OCI-LY1 (cell line): Measurements from ENCODE around the gene KIAA0040.

Experiments used
- H2AFZ ChIP-seq: fragments of 200-600 bp; sonication (generic), shearing (Covaris generic); 2 replicates; pipeline ENCODE4 v1.6.0; 2014; ENCODE audit warnings: antibody characterized with exemption, mild to moderate bottlenecking, low read length
- H3F3A ChIP-seq: fragments of 200-600 bp; sonication (generic), shearing (Covaris generic); 2 replicates; pipeline ENCODE4 v1.6.0; 2014; ENCODE audit warnings: mild to moderate bottlenecking, antibody characterized with exemption, low read length, moderate library complexity; ENCODE audit not compliant: insufficient read depth
- H3K27ac ChIP-seq: fragments of 200-600 bp; sonication (generic); 2 replicates; pipeline ENCODE4 v1.5.1; 2014; ENCODE audit warnings: low read length, mixed run types, mild to moderate bottlenecking, low read depth; ENCODE audit not compliant: poor library complexity, severe bottlenecking
- H3K27me3 ChIP-seq: fragments of 200-600 bp; sonication (generic); 2 replicates; pipeline ENCODE4 v1.6.0; 2014; ENCODE audit warnings: antibody characterized with exemption, mild to moderate bottlenecking, low read length, moderate library complexity; ENCODE audit not compliant: insufficient read depth
- H3K36me3 ChIP-seq: fragments of 200-600 bp; sonication (generic); 2 replicates; pipeline ENCODE4 v1.6.1; 2014; ENCODE audit warnings: mild to moderate bottlenecking, antibody characterized with exemption, low read length, moderate library complexity, mixed read lengths; ENCODE audit not compliant: insufficient read depth
- H3K4me1 ChIP-seq: fragments of 200-600 bp; sonication (generic); 2 replicates; pipeline ENCODE4 v1.5.1; 2014; ENCODE audit warnings: mild to moderate bottlenecking, low read length, moderate library complexity; ENCODE audit not compliant: insufficient read depth, severe bottlenecking
- H3K4me2 ChIP-seq: fragments of 200-600 bp; sonication (generic), shearing (Covaris generic); 2 replicates; pipeline ENCODE4 v1.6.1; 2014; ENCODE audit warnings: low read length
- H3K4me3 ChIP-seq: fragments of 200-600 bp; sonication (generic); 2 replicates; pipeline ENCODE4 v1.5.1; 2014; ENCODE audit warnings: low read length, low read depth, mild to moderate bottlenecking, mixed read lengths; ENCODE audit not compliant: poor library complexity, severe bottlenecking
- H3K79me2 ChIP-seq: fragments of 200-600 bp; shearing (Covaris generic); 2 replicates; pipeline ENCODE4 v1.6.1; 2016; ENCODE audit warnings: mixed run types, low read length, mixed read lengths; ENCODE audit not compliant: insufficient read depth
- H3K9ac ChIP-seq: fragments of 200-600 bp; sonication (generic), shearing (Covaris generic); 2 replicates; pipeline ENCODE4 v1.6.1; 2014; ENCODE audit warnings: mild to moderate bottlenecking, low read length, mixed read lengths
- H3K9me2 ChIP-seq: fragments of 200-600 bp; sonication (generic), shearing (Covaris generic); 2 replicates; pipeline ENCODE4 v1.6.1; 2014; ENCODE audit warnings: low read depth, mild to moderate bottlenecking, low read length, mixed read lengths
- H3K9me3 ChIP-seq: fragments of 200-600 bp; shearing (Covaris generic); 2 replicates; pipeline ENCODE4 v1.6.1; 2014; ENCODE audit warnings: low read length, mixed read lengths
- H4K20me1 ChIP-seq: fragments of 200-600 bp; sonication (generic), shearing (Covaris generic); 2 replicates; pipeline ENCODE4 v1.6.0; 2016; ENCODE audit warnings: mild to moderate bottlenecking, low read length; ENCODE audit not compliant: insufficient read depth
- CTCF ChIP-seq: fragments of 200-600 bp; sonication (generic), shearing (Covaris generic); IDR thresholded peaks from 2 replicates; pipeline ENCODE4 v1.5.1; 2017; ENCODE audit warnings: mild to moderate bottlenecking, antibody characterized with exemption, low read length, moderate library complexity, mixed read lengths
- EZH2 ChIP-seq: fragments of 200-600 bp; sonication (generic), shearing (Covaris generic); IDR thresholded peaks from 2 replicates; pipeline ENCODE4 v1.8.0; 2017; ENCODE audit warnings: borderline replicate concordance, mixed run types, mild to moderate bottlenecking, antibody characterized with exemption, low read length, moderate library complexity, mixed read lengths

KIAA0040 gene

DNA sequence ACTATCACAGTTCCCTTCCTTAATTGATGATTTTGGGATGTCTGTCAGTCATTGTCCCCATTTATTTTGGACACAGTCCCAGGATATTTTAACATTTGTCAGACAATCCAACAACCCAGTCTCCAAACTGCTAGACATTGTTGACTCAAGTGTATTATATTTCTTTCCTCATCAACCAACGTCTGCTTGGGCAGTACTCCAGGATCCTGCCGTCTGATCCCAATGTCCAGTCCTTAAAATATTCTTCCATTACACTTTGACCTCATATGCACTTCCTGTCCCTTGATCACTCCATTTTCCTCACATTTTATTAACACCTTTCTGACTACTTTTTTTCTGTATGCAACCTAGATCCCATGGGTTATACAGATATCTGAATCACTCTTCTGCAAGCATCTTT is 39.8 kb upstream of the KIAA0040 start:
- Histone ChIP-seq H3K9me2 (no peaks in the 10 kb centered on the region), H2AFZ (no peak overlapping the region), H3K36me3 (no peaks in the 10 kb centered on the region), H3F3A (no peaks in the 10 kb centered on the region), H3K27me3 (no peaks in the 10 kb centered on the region), H4K20me1 (no peaks in the 10 kb centered on the region), H3K4me1 (no peaks in the 10 kb centered on the region), H3K4me3 (no peak overlapping the region), H3K4me2 (no peak overlapping the region), H3K27ac (no peak overlapping the region), H3K9me3 (no peaks in the 10 kb centered on the region), H3K9ac (no peak overlapping the region), H3K79me2 (no peaks in the 10 kb centered on the region)
- TF ChIP-seq CTCF (no peak), EZH2 (no peak)

DNA sequence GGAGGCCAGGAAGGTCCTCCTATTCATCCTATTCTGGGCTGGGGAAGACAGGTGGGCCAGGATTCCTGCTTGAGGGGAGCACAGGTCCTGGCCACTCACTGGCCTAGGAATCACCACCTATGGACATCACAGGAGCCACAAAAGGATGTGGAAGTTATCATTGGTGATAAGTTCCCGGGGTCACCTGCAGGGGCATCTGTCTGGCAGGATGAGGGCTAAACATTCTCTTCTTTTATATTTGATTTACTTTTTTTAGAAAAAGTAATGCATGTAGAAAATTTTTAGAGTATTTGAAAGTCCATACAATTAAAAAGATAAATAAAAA is 33.2 kb upstream of the KIAA0040 start:
- Histone ChIP-seq H3K4me2 (peak overlapping the region; percentile 15; the same call in 1 of the 2 replicates), H3K9ac (no peak overlapping the region), H3K4me1 (peaks cover 24% of the 10 kb centered on the region), H3K27me3 (no peaks in the 10 kb centered on the region), H3K9me3 (no peaks in the 10 kb centered on the region), H4K20me1 (no peaks in the 10 kb centered on the region), H3K79me2 (no peaks in the 10 kb centered on the region), H3K36me3 (no peaks in the 10 kb centered on the region), H3K4me3 (no peak overlapping the region), H3K9me2 (no peaks in the 10 kb centered on the region), H3F3A (no peaks in the 10 kb centered on the region), H3K27ac (peak overlapping the region; percentile 84), H2AFZ (no peak overlapping the region)
- TF ChIP-seq CTCF (peak; percentile 30), EZH2 (no peak)

DNA sequence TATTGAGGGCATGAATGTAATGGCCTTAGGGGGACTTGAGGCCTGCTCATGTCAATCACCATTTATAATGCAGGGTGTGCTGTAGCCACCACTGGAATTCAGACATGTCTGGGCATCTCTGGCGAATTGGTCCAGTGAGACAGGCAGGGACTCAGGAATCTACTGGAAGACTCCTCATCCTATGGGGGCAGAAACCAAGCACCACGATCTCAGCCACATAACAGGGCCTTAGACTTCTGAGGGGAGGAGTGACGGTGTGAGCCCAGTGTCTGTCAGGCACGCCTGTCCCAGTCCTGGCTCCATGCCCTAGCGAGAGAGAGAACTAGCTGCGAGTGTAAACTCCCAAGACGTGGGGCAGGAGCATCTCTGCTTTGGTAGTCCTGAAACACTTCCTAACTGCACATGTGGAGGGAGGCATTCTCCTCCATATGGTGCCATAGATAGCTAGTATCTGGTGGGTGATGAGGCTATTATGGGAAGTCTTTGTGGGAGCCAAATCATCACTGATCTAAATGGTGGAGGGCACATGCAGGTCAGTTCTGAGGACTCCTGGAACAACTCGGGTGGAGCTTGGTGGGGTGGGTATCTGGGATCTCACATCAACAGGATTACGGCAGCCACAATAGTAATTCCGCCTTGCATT is 29.8 kb upstream of the KIAA0040 start:
- Histone ChIP-seq H3K9ac (no peak overlapping the region), H3K4me1 (peaks cover 40% of the 10 kb centered on the region), H3K36me3 (no peaks in the 10 kb centered on the region), H3K27me3 (no peaks in the 10 kb centered on the region), H2AFZ (no peak overlapping the region), H3K79me2 (no peaks in the 10 kb centered on the region), H3K4me3 (no peak overlapping the region), H3K9me3 (no peaks in the 10 kb centered on the region), H3F3A (no peaks in the 10 kb centered on the region), H4K20me1 (no peaks in the 10 kb centered on the region), H3K27ac (no peak overlapping the region), H3K4me2 (no peak overlapping the region), H3K9me2 (no peaks in the 10 kb centered on the region)
- no peak for TF ChIP-seq CTCF
- no peak for TF ChIP-seq EZH2
